ENCODE measurements around the gene HLF.

Gene HLF, protein sequence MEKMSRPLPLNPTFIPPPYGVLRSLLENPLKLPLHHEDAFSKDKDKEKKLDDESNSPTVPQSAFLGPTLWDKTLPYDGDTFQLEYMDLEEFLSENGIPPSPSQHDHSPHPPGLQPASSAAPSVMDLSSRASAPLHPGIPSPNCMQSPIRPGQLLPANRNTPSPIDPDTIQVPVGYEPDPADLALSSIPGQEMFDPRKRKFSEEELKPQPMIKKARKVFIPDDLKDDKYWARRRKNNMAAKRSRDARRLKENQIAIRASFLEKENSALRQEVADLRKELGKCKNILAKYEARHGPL

DNA sequence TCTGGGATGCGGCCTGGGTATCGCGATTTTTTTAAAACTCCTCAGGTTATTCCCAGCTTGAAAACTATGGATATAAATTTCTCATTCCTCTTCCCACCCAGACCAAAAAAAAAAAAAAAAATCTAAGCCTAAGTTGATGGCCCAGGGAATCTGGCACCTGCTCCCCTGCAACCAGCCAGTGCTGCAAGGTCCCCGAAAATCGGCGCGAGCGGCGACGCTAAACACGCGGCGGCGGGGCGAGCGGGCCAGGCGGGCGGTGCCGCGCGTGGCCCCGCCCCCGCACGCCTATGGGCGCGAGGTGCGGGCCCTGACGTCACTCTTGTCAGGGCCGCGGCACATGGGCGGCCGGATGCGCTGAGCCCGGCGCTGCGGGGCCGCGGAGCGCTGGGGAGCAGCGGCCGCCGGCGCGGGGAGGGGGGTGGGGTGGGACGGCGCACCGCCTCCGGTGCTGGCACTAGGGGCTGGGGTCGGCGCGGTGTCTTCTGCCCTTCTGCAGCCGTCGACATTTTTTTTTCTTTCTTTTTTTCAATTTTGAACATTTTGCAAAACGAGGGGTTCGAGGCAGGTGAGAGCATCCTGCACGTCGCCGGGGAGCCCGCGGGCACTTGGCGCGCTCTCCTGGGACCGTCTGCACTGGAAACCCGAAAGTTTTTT is at the start of gene HLF:
TSS of gene HLF (plus strand) at position 316 of the 654 bp plus-strand sequence. CDS start 525 bp downstream, outside the sequence.
- peak; percentile 40 to 54 for DNase-seq (ENCODE audit: low read depth in 2 of 2)

GRCh38 chr17:55215711-55216110 is 49.0 kb upstream of the HLF start:
- DNase-seq (ENCODE audit: low read depth in 2 of 2): no peak

DNA sequence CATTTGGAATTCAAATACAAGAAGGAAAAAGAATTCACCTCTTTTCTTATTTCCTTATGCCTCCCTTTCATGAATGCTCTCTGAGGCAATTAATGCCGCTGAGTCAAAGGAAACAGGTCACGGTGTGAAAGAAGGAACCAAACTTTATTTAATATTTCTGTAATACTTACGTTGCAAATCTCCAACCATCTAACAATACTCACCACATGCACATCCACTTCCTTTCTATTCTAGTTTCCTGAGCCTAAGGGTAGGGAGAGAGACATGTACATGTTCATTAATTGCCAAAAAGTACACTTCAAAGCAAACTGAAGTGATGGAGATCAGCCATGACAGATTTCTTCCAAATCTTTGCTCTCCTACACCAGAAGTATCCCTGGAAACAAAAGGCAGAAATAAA is 47.9 kb upstream of the HLF start:
- DNase-seq (ENCODE audit: low read depth in 2 of 2): no peak

DNA sequence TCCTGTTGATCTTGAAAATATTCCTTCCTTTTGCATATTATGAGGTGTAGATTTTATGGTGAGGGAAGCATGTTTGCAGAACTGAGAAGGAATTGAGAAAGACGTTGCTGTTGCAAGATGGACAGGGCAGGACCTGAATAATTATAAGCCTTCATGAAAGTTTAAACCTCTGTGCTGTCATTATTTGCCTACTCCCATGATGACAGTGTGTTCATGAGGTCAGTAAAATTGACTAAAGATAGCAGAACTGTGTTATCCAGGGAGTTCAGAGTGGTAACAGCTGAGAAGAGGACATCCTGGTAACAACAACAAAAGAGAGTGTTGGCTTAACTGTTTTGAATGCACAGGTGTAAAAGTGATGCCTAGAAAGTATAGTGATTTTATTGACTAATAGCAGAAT is 45.3 kb upstream of the HLF start:
- no peak for DNase-seq (ENCODE audit: low read depth in 2 of 2)

GRCh38 chr17:55219934-55220333 is 44.8 kb upstream of the HLF start:
- DNase-seq (ENCODE audit: low read depth in 2 of 2): no peak

- DNase-seq (ENCODE audit: low read depth in 2 of 2): no peak
Observed at GRCh38 chr17:55223524-55223923, 41.2 kb upstream of the HLF start.

GRCh38 chr17:55224746-55225145 is 40.0 kb upstream of the HLF start:
- no peak for DNase-seq (ENCODE audit: low read depth in 2 of 2)

DNA sequence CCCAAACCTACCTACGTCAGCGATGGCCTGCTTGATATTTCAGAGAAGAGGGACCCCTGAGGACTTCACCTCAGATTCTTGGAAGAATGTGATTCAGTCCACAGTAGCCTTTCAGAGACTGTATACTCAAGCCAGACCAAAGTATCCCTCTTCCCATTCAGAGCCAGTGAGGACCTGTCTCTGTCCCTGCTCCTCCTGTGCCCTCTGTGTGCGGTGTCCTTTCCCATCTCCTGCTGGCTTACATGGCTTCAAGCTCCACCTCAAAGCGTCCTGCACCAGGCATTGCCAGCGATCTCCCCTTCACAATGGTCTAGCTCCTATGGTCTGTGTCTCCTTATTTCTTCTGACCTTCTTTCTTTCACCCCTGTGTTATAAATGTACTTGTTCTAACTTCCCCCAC is 39.5 kb upstream of the HLF start:
- DNase-seq (ENCODE audit: low read depth in 2 of 2): no peak

- no peak for DNase-seq (ENCODE audit: low read depth in 2 of 2)
Observed at GRCh38 chr17:55228683-55229192, 36.0 kb upstream of the HLF start.

GRCh38 chr17:55229276-55229675 is 35.5 kb upstream of the HLF start:
- no peak for DNase-seq (ENCODE audit: low read depth in 2 of 2)

GRCh38 chr17:55230716-55231115 is 34.0 kb upstream of the HLF start:
- no peak for DNase-seq (ENCODE audit: low read depth in 2 of 2)

GRCh38 chr17:55233840-55234239 is 30.9 kb upstream of the HLF start:
- DNase-seq (ENCODE audit: low read depth in 2 of 2): no peak

DNA sequence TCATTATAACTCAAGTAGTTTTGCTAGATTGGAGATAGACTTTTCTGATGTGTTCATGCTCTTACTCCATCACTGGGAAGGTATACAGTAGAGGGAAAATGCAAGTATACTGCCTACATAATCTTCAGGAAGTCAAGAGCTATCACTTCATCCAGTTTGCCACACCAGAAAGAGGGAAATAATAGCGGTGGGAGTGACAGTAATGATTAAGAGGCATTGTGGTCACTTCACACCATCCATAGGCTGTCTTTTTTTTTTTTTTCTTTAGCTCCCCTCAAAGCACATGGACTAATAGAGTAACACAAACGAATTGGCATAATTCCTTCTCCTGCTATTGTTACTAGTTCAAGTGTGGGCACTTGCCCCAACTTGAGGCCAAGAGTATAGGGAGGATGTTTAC is 28.4 kb upstream of the HLF start:
- no peak for DNase-seq (ENCODE audit: low read depth in 2 of 2)

DNA sequence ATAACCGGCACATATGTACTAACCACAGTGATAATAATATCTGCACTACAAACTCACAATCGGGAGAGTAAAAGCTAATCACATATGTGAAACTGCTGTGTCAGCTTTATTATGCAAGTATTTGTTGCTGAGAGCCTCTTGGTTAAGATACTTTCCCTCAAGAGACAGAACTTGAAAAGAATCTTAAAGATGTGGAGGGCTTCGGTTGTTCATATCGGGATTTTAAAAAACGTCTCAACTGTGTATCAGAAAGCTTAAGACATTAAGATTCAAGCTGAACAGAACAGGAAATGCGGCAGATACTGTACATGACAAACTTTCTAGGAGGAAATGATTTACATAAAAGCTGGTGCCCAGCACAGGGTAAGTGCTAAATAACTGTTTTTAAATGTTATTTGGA is 27.5 kb upstream of the HLF start:
- DNase-seq (ENCODE audit: low read depth in 2 of 2): no peak

- no peak for DNase-seq (ENCODE audit: low read depth in 2 of 2)
Observed at GRCh38 chr17:55237841-55238178, 26.9 kb upstream of the HLF start.

DNA sequence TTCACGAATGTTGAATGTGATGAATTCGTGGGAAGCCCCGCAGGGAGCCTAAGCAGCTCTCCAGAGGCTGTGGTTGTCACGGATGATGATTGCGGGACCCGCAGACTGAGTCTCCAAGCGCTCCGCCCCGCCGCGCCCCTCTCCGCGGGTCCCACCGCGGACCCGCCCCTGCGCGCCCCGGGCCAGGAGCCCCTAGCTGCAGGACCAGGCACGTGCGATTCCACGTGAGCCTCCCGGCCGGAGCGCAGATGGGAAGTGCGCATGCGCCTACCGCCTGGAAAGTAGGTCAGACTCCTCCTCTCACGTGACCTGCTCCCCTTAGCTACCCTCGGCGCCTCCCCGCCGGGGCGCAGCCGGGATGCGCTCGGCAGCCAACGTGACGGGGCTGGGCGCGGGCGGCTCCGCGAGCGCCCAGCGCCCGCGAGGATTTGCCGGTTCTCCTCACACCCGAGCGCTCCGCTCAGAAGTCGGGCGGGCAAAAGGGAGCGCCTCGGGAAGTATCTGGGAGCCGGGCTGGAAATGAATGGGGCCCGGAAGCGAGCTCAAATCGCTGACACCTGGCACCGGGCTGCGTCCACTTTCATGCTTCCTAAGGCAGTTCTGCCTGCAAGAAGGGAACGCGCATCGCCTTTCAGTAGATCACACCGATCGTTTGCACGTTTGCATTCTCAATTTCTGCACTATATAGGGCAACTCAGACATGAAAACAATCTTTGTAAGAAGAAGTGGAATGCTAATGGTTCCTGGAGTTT is 26.4 kb upstream of the HLF start:
- DNase-seq (ENCODE audit: low read depth in 2 of 2): peak; percentile 69 to 75

GRCh38 chr17:55238931-55239297 is 25.8 kb upstream of the HLF start:
- no peak for DNase-seq (ENCODE audit: low read depth in 2 of 2)

- DNase-seq (ENCODE audit: low read depth in 2 of 2): no peak
Observed at GRCh38 chr17:55241097-55241496, 23.7 kb upstream of the HLF start.

- no peak for DNase-seq (ENCODE audit: low read depth in 2 of 2)
Observed at GRCh38 chr17:55242476-55242875, 22.3 kb upstream of the HLF start.

DNA sequence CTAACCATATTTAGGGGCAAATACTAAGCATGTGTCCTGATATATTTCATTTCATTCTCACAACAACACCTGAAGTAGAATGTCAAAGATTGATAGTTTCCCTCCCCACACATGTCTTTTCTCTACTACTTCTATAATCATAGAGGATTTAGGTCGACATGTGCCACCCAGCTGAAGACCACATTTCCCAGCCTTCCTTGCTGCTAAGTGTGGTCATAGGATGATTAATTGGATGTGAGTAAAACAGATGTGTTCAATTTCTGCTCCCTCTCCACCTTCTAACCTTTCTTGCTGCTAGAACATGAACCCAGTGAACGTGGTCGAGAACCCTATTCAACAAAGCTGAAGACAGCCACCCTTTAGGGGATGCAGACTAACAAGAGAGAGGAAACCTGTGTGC is 18.8 kb upstream of the HLF start:
- no peak for DNase-seq (ENCODE audit: low read depth in 2 of 2)

- DNase-seq (ENCODE audit: low read depth in 2 of 2): no peak
Observed at GRCh38 chr17:55246583-55246982, 18.2 kb upstream of the HLF start.

DNA sequence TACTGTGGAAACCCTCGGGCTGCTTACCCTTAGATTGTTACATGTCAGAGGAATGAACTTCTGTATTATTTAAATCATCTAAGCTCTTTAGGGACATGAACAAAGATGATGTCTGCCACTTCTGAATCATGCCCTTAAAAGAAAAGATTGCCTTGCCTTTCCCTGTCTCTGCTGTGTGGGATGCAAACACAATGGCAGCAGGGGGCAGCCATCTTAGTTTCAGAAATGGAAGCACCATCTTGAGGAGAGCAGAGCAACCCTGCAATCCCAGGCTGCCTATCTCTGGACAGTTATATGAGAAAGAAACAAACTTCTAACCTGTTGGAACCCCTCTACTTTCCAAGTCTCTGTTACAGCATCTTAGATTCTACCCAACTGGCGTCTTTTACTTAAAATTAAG is 16.7 kb upstream of the HLF start:
- DNase-seq (ENCODE audit: low read depth in 2 of 2): no peak

DNA sequence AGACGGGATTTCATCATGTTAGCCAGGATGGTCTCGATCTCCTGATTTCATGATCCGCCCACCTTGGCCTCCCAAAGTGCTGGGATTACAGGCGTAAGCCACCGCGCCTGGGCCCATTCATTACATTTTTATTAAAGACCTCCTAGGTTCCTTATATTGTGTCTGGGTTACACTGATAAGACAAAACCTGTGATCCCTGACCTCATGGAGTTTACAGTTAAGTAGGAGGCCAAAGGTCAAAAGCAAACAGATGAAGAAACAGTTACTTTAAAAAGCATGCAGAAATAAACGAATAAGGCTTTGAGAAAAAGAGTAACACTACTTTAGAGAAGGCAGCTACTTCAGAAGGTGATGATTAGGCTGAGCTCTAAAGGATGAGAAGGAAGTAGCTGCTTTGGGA is 14.9 kb upstream of the HLF start:
- DNase-seq (ENCODE audit: low read depth in 2 of 2): no peak
